ENCODE results near the gene EPB41. TPM values are rescaled to one million over a fixed set of nuclear protein-coding genes. Genes with fewer than 3 reads are reported as not detected.

EPB41 gene
- total and polyA plus RNA-seq, 2 of the 8 experiments (the other 6 are each of a cell fraction or from before 2014, with no cell fraction given): 36.7 to 109 TPM

DNA sequence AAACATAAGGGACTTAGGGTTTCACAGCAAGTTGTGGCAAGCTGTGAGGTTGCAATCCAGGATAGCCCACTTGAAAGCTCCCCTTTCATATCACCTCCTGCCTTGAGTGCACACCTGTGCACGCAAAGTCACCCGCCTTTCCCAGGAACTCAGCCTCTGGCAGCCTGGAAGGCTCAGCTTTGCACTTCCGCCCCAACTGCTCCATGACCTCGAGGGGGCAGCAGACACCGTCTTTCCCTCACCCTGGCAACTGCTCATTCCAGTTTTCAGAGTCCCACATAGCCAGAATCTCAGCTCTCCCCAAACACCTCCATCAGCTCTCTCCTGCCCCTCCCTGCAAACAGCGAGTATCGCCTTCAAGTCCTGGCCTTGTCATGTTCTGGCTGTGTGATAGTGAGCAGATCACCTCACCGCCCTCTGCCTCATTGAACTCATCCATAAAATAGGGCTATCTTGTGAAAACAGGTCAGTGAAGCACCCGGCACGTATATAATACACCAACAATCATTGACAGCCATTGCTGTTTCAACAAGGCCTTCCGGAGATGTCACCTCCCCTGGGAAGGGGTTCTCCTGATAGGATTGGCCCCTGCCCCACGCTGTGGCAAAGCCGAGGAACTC is 32.2 kb upstream of the EPB41 start:
- Histone ChIP-seq H3K4me1 (replicated peaks in 1 of 4; ENCODE audit: control insufficient read depth in 3 of 4, insufficient read depth in 4 of 4, low read length in 3 of 4) (peaks cover 18 to 27% (median 22%) of the 10 kb centered on the region in 4 experiments), H2BK12ac (ENCODE audit: low read depth, low read length) (peak overlapping the region; percentile 60; the same call in 1 of the 2 replicates), H3K79me1 (ENCODE audit: low read depth, low read length) (no peaks in the 10 kb centered on the region), H3K23ac (ENCODE audit: insufficient read length) (no peak overlapping the region), H3K79me2 (ENCODE audit: control insufficient read depth in 1 of 2, insufficient read depth in 2 of 2, low read length in 2 of 2) (no peaks in the 10 kb centered on the region), H2BK5ac (ENCODE audit: low read depth, low read length) (no peak overlapping the region), H4K20me1 (replicated peaks in 1 of 2; ENCODE audit: control insufficient read depth in 1 of 2, insufficient read depth in 2 of 2, low read length in 2 of 2) (no peaks in the 10 kb centered on the region), H3K27me3 (replicated peaks in 1 of 4; ENCODE audit: control insufficient read depth in 3 of 4, extremely low read depth in 1 of 4, insufficient read depth in 3 of 4, low read length in 3 of 4) (peaks cover 0 to 3% (median 0%) of the 10 kb centered on the region in 4 experiments; a peak in 2 of 7 replicates), H2BK20ac (ENCODE audit: low read length) (no peak overlapping the region), H3K56ac (replicated peaks; ENCODE audit: insufficient read length, low read depth, low read length) (no peak overlapping the region), H3K4me3 (ENCODE audit: extremely low read depth in 1 of 4, insufficient read depth in 2 of 4, low read depth in 3 of 4, low read length in 4 of 4) (no peak overlapping the region), H3K4me2 (ENCODE audit: insufficient read depth in 1 of 2, low read depth in 2 of 2, low read length in 2 of 2) (peak overlapping the region in 1 of 2 experiments; percentile 19; a peak in 1 of 4 replicates), H4K5ac (ENCODE audit: insufficient read length, low read depth, low read length) (no peak overlapping the region), H3K27ac (ENCODE audit: low read depth, low read length) (no peak overlapping the region), H3K36me3 (ENCODE audit: control insufficient read depth in 2 of 4, insufficient read depth in 4 of 4, low read length in 3 of 4) (no peaks in the 10 kb centered on the region), H3K9me3 (ENCODE audit: insufficient read depth in 2 of 2, low read depth in 1 of 2, low read length in 1 of 2) (no peaks in the 10 kb centered on the region), H3K14ac (ENCODE audit: insufficient read length) (no peak overlapping the region), H2BK120ac (replicated peaks; ENCODE audit: low read depth, low read length) (no peak overlapping the region), H4K91ac (replicated peaks; ENCODE audit: insufficient read length, low read length) (no peak overlapping the region), H3K9ac (replicated peaks in 1 of 4; ENCODE audit: extremely low read depth in 1 of 4, low read depth in 3 of 4, low read length in 3 of 4) (no peak overlapping the region), H3K4ac (replicated peaks; ENCODE audit: insufficient read length, low read depth, low read length) (no peak overlapping the region), H3K23me2 (ENCODE audit: low read depth, low read length) (peaks cover 7% of the 10 kb centered on the region; the same call in 1 of the 2 replicates), H4K8ac (ENCODE audit: extremely low read depth, insufficient read depth, low read length) (no peak overlapping the region), H2BK15ac (ENCODE audit: low read length) (no peak overlapping the region), H2AFZ (ENCODE audit: low read length) (peak overlapping the region; percentile 97), H2AK5ac (ENCODE audit: low read depth, low read length) (no peak overlapping the region), H3K18ac (ENCODE audit: extremely low read depth, low read length) (peak overlapping the region; percentile 28; the same call in 1 of the 2 replicates)
- ChIA-PET CTCF (ENCODE audit: partially characterized antibody) (interaction anchor here (0.5 to 10.9 kb wide), 54 partner anchors 9 to 528 kb away, joined by 3 to 207 read pairs (median 4); partner anchors contain the start of gene SRSF4), POLR2A (ENCODE audit: partially characterized antibody) (interaction anchor here (0.6 to 1.0 kb wide), 6 partner anchors 134 to 309 kb away, joined by 3 to 4 read pairs (median 3); no protein-coding TSS in a partner anchor)
- DNase-seq (ENCODE audit: low read depth in 1 of 2, low spot score in 2 of 2): peak; percentile 92 to 93
- 40% methylated on average over 11 of the region's 13 CpGs; no CpG with 5 or more reads in 1 of the 2 experiments for WGBS, 2 experiments (ENCODE audit: extremely low coverage in 1 of 2, insufficient coverage in 1 of 2, insufficient read length in 1 of 2, insufficient replicate concordance in 2 of 2, low coverage in 1 of 2, low lambda C conversion rate in 2 of 2, missing lambda C conversion rate in 1 of 2)
- peak; percentile 94 for FAIRE-seq
- TF ChIP-seq SUZ12 (IDR thresholded peaks at IDR 0.05; ENCODE audit: low read length): no peak
